CD14-positive monocyte (primary cell): ENCODE results near the gene CC2D1A. TPM values are rescaled to one million over a fixed set of nuclear protein-coding genes. Genes with fewer than 3 reads are reported as not detected.

ENCODE experiments used
- DNase-seq, 3 donors: peaks; one replicate each; pipeline ENCODE4 v3.0.0-alpha.2; 2011 to 2022
- H2AFZ ChIP-seq: 2 replicates; pipeline ENCODE4 v1.6.0; 2012; ENCODE audit warnings: mild to moderate bottlenecking, low read depth, low read length, inconsistent platforms; ENCODE audit not compliant: insufficient read depth, poor library complexity, severe bottlenecking
- H3K27ac ChIP-seq, 2 donors: 1 replicate in 1 of 2; 2 replicates in 1 of 2; pipeline ENCODE4 v1.5.1; 2012 to 2013; ENCODE audit warnings: low read length in 2 of 2, control low read depth in 1 of 2, inconsistent platforms in 1 of 2, low read depth in 1 of 2, mild to moderate bottlenecking in 1 of 2
- H3K27me3 ChIP-seq, 2 donors: one replicate each; pipeline versions ENCODE4 v1.6.0 to v1.6.1; 2011 to 2013; ENCODE audit warnings: low read length in 2 of 2; ENCODE audit not compliant: control insufficient read depth in 2 of 2, insufficient read depth in 2 of 2
- H3K36me3 ChIP-seq, 2 donors: replicated peaks in 1 of 2; 1 replicate in 1 of 2; 2 replicates in 1 of 2; pipeline versions ENCODE4 v1.5.1 to v1.6.1; 2012 to 2013; ENCODE audit warnings: low read length in 2 of 2, control low read depth in 1 of 2, inconsistent platforms in 1 of 2, mild to moderate bottlenecking in 1 of 2; ENCODE audit not compliant: insufficient read depth in 2 of 2, control insufficient read depth in 1 of 2
- H3K4me1 ChIP-seq, 2 donors: 1 replicate in 1 of 2; 2 replicates in 1 of 2; pipeline versions ENCODE4 v1.5.1 to v1.6.1; 2012 to 2013; ENCODE audit warnings: low read length in 2 of 2, control low read depth in 1 of 2, inconsistent platforms in 1 of 2, mild to moderate bottlenecking in 1 of 2, moderate library complexity in 1 of 2; ENCODE audit not compliant: insufficient read depth in 2 of 2, control insufficient read depth in 1 of 2
- H3K4me2 ChIP-seq: replicated peaks from 2 replicates; pipeline ENCODE3; 2012; ENCODE audit warnings: low read length, moderate library complexity, mild to moderate bottlenecking; ENCODE audit not compliant: poor library complexity, severe bottlenecking; ENCODE audit errors: extremely low read depth
- H3K4me3 ChIP-seq, 3 experiments: fragments of 200-600 bp in 1 of 3; sonication (generic) in 1 of 3; replicated peaks in 1 of 3; 1 replicate in 2 of 3; 2 replicates in 1 of 3; pipeline ENCODE4 v1.5.1; 2011 to 2013; ENCODE audit warnings: low read length in 3 of 3, mild to moderate bottlenecking in 3 of 3, control low read depth in 2 of 3, low read depth in 2 of 3, inconsistent platforms in 1 of 3, moderate library complexity in 1 of 3
- H3K79me2 ChIP-seq: 2 replicates; pipeline ENCODE4 v1.6.0; 2012; ENCODE audit warnings: mild to moderate bottlenecking, control low read depth, inconsistent platforms, low read length, moderate library complexity; ENCODE audit not compliant: insufficient read depth
- H3K9ac ChIP-seq: 2 replicates; pipeline ENCODE4 v1.6.0; 2017; ENCODE audit warnings: low read length, mild to moderate bottlenecking; ENCODE audit not compliant: insufficient read depth, poor library complexity, severe bottlenecking
- H3K9me3 ChIP-seq, 2 donors: replicated peaks in 1 of 2; 1 replicate in 1 of 2; 2 replicates in 1 of 2; pipeline versions ENCODE4 v1.5.1 to v1.6.1; 2012 to 2013; ENCODE audit warnings: low read length in 2 of 2, control low read depth in 1 of 2; ENCODE audit not compliant: control insufficient read depth in 1 of 2, insufficient read depth in 1 of 2
- H4K20me1 ChIP-seq: 2 replicates; pipeline ENCODE4 v1.6.0; 2012; ENCODE audit warnings: mild to moderate bottlenecking, low read length, control low read depth, moderate library complexity; ENCODE audit not compliant: insufficient read depth
- H3K27ac Mint-ChIP-seq, 7 donors: one replicate each; pipeline ENCODE4 v1.8.0; 2020; ENCODE audit warnings: mild to moderate bottlenecking in 7 of 7, mixed read lengths in 7 of 7, moderate library complexity in 6 of 7, inconsistent platforms in 2 of 7
- H3K27me3 Mint-ChIP-seq, 3 donors: one replicate each; pipeline ENCODE4 v1.8.0; 2021 to 2022; ENCODE audit warnings: low read depth in 3 of 3, mild to moderate bottlenecking in 3 of 3, mixed read lengths in 3 of 3, moderate library complexity in 3 of 3, inconsistent platforms in 1 of 3
- H3K36me3 Mint-ChIP-seq, 2 donors: one replicate each; pipeline ENCODE4 v1.8.0; 2020; ENCODE audit warnings: mixed read lengths in 2 of 2, inconsistent platforms in 1 of 2, mild to moderate bottlenecking in 1 of 2
- H3K4me1 Mint-ChIP-seq: one replicate; pipeline ENCODE4 v1.8.0; 2020; ENCODE audit warnings: mild to moderate bottlenecking, mixed read lengths
- H3K4me3 Mint-ChIP-seq, 2 donors: one replicate each; pipeline ENCODE4 v1.8.0; 2020; ENCODE audit warnings: mild to moderate bottlenecking in 2 of 2, mixed read lengths in 2 of 2, moderate library complexity in 1 of 2
- H3K9me3 Mint-ChIP-seq, 7 donors: one replicate each; pipeline ENCODE4 v1.8.0; 2020 to 2022; ENCODE audit warnings: mixed read lengths in 7 of 7, mild to moderate bottlenecking in 6 of 7, moderate library complexity in 6 of 7, inconsistent platforms in 2 of 7
- CTCF ChIP-seq: fragments of 200-600 bp; IDR thresholded peaks from one replicate; pipeline ENCODE4 v1.8.0; 2022; ENCODE audit warnings: antibody characterized with exemption, mild to moderate bottlenecking
- WGBS: methylation state at CpG from one replicate; pipeline ENCODE4 v1.1.5; 2013; ENCODE audit warnings: missing lambda C conversion rate; ENCODE audit not compliant: insufficient coverage; 5-methylcytosine and 5-hydroxymethylcytosine counted together
- intact Hi-C, 2 donors: fragments of 100-400 bp; cut with micrococcal nuclease; formaldehyde crosslinking; loops; one replicate each; pipeline versions ENCODE4 v1.15.0 to v1.15.1; 2023
- polyA plus RNA-seq, 3 donors: library from polyadenylated mRNA; depleted of rRNA in 1 of 3; unstranded in 2 of 3; stranded (reverse) in 1 of 3; fragments of 300-500 nt in 2 of 3; fragments of >200 nt in 1 of 3; fragmentation: Illumina TruSeq in 2 of 3; gene quantifications; 1 replicate in 2 of 3; 2 replicates in 1 of 3; pipeline ENCODE4 v1.2.3, GENCODE V29; 2012 to 2021

The CC2D1A gene
- polyA plus RNA-seq, 3 donors, result 4.6 to 27.0 (median 6.2) TPM

- no peak for TF ChIP-seq CTCF
- Histone ChIP-seq H3K4me1 (peaks cover 27 to 45% of the 10 kb centered on the region in 2 donors), H3K4me3 (peak overlapping the region; percentile 33 to 78 (median 45)), H4K20me1 (no peaks in the 10 kb centered on the region), H3K27me3 (no peaks in the 10 kb centered on the region), H3K36me3 (peaks cover 21 to 52% of the 10 kb centered on the region in 2 donors), H3K27ac (peak overlapping the region; percentile 48 to 76), H3K9ac (peak overlapping the region; percentile 72), H3K9me3 (no peaks in the 10 kb centered on the region), H3K79me2 (no peaks in the 10 kb centered on the region), H2AFZ (peak overlapping the region; percentile 78), H3K4me2 (peak overlapping the region; percentile 73)
- DNase-seq, result peak; percentile 35 to 62 (median 60)
- H3K36me3 Mint-ChIP-seq, result peaks cover 42 to 64% of the 10 kb centered on the region in 2 donors
- intact Hi-C loops, result no loop called here
- peak overlapping the region; percentile 80 to 91 (median 84) for H3K27ac Mint-ChIP-seq
- H3K9me3 Mint-ChIP-seq, result no peaks in the 10 kb centered on the region
- peaks cover 36% of the 10 kb centered on the region for H3K4me1 Mint-ChIP-seq
- peaks cover 0 to 2% (median 0%) of the 10 kb centered on the region in 3 donors for H3K27me3 Mint-ChIP-seq
- WGBS, result under 1% methylated on average over 69 of the region's 74 CpGs
- H3K4me3 Mint-ChIP-seq, result peak overlapping the region; percentile 76 to 84
Observed at GRCh38 chr19:13978351-13979243, 72.6 kb downstream of the CC2D1A start.

DNA sequence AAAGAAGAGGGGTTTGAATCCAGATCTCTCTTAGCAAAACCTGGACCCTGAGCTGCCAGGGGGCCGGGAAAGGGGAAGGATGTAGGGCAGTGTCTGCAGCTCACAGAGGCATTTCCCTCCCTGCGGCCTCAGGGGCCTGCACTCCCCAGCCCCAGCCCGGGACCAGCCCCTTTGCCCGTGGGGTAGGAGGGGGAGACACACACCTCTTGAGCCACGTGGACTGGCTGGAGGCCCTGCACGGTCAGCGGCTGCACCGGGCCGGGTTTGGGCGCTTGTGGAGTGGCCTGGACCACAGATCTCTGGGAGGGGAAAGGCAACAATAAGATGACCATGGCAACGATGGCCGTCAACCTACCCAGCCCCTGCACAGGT is 73.2 kb downstream of the CC2D1A start:
- Mint-ChIP-seq H3K4me3 (peak overlapping the region; percentile 76 to 84), H3K36me3 (peaks cover 38 to 58% of the 10 kb centered on the region in 2 donors), H3K27me3 (peaks cover 0 to 3% (median 0%) of the 10 kb centered on the region in 3 donors), H3K9me3 (no peaks in the 10 kb centered on the region), H3K27ac (peak overlapping the region in 6 of 7 donors; percentile 53 to 84 (median 72)), H3K4me1 (peaks cover 34% of the 10 kb centered on the region)
- Histone ChIP-seq H3K4me1 (peaks cover 28 to 46% of the 10 kb centered on the region in 2 donors), H3K27ac (peak overlapping the region; percentile 36 to 76), H3K27me3 (no peaks in the 10 kb centered on the region), H3K9me3 (no peaks in the 10 kb centered on the region), H3K79me2 (peaks cover under 1% of the 10 kb centered on the region), H4K20me1 (no peaks in the 10 kb centered on the region), H3K4me3 (peak overlapping the region; percentile 33 to 78 (median 45)), H2AFZ (peak overlapping the region; percentile 78), H3K9ac (peak overlapping the region; percentile 72), H3K4me2 (peak overlapping the region; percentile 73), H3K36me3 (peaks cover 17 to 45% of the 10 kb centered on the region in 2 donors)
- DNase-seq, result peak in 2 of 3 donors; percentile 34 to 43
- 6% methylated on average over 12 of the region's 12 CpGs for WGBS
- no peak for TF ChIP-seq CTCF
- intact Hi-C loops, result no loop called here
